HG02623 (cell line): ENCODE data around the gene DNAJA4.

ENCODE experiments used
- ATAC-seq: cut with Tn5 transposase; IDR thresholded peaks from one replicate; pipeline ENCODE4 v1.9.1; 2021; ENCODE audit warnings: moderate library complexity; ENCODE audit not compliant: unreplicated experiment

Gene DNAJA4

GRCh38 chr15:78313383-78313782 lies 49.0 kb downstream of the DNAJA4 start:
- ATAC-seq, result no peak

- ATAC-seq, result no peak
These were observed 49.8 kb downstream of the DNAJA4 start for GRCh38 chr15:78314181-78314581.

GRCh38 chr15:78315686-78316282 lies 51.4 kb downstream of the DNAJA4 start:
- no peak for ATAC-seq

GRCh38 chr15:78316283-78317083 lies 52.1 kb downstream of the DNAJA4 start:
- no peak for ATAC-seq

GRCh38 chr15:78317145-78317836 lies 52.9 kb downstream of the DNAJA4 start:
- no peak for ATAC-seq

GRCh38 chr15:78319588-78319987 lies 55.2 kb downstream of the DNAJA4 start:
- ATAC-seq, result no peak

- no peak for ATAC-seq
These were observed 55.8 kb downstream of the DNAJA4 start for GRCh38 chr15:78320183-78320582.

GRCh38 chr15:78321041-78321570 lies 56.7 kb downstream of the DNAJA4 start:
- ATAC-seq, result no peak

GRCh38 chr15:78321786-78322185 lies 57.4 kb downstream of the DNAJA4 start:
- no peak for ATAC-seq

- ATAC-seq, result no peak
These were observed 57.9 kb downstream of the DNAJA4 start for GRCh38 chr15:78322243-78322642.

GRCh38 chr15:78322724-78323521 lies 58.6 kb downstream of the DNAJA4 start:
- no peak for ATAC-seq

GRCh38 chr15:78323693-78324092 lies 59.3 kb downstream of the DNAJA4 start:
- ATAC-seq, result no peak

GRCh38 chr15:78324144-78324543 lies 59.8 kb downstream of the DNAJA4 start:
- no peak for ATAC-seq

GRCh38 chr15:78325092-78325843 lies 60.9 kb downstream of the DNAJA4 start:
- no peak for ATAC-seq

GRCh38 chr15:78327466-78327865 lies 63.1 kb downstream of the DNAJA4 start:
- no peak for ATAC-seq

GRCh38 chr15:78329625-78330024 lies 65.3 kb downstream of the DNAJA4 start:
- no peak for ATAC-seq
